Left lung (tissue), 14 donors: Measurements from ENCODE around the gene NAGLU. TPM values are rescaled to one million over a fixed set of nuclear protein-coding genes. Genes with fewer than 3 reads are reported as not detected.

ENCODE experiments used
- ATAC-seq: fragments of 200-7000 bp; cut with Tn5 transposase; one replicate; pipeline ENCODE4 v1.9.1; 2020; ENCODE audit warnings: moderate library complexity
- DNase-seq, 4 donors: peaks; one replicate each; pipeline ENCODE4 v3.0.0-alpha.2; 2013 to 2020
- H3K27ac ChIP-seq, 2 donors: fragments of 200-600 bp; sonication (generic) in 1 of 2; one replicate each; pipeline versions ENCODE4 v1.5.0 to v1.8.0; 2020 to 2021
- H3K27me3 ChIP-seq, 2 donors: fragments of 200-600 bp; sonication (generic) in 1 of 2; one replicate each; pipeline versions ENCODE4 v1.5.0 to v1.8.0; 2020 to 2021
- H3K36me3 ChIP-seq, 2 donors: fragments of 200-600 bp; sonication (generic) in 1 of 2; one replicate each; pipeline versions ENCODE4 v1.5.0 to v1.8.0; 2020 to 2021
- H3K4me1 ChIP-seq, 2 donors: fragments of 200-600 bp; one replicate each; pipeline ENCODE4 v1.8.0; 2021
- H3K4me3 ChIP-seq, 2 donors: fragments of 200-600 bp; sonication (generic) in 1 of 2; one replicate each; pipeline versions ENCODE4 v1.5.0 to v1.8.0; 2020 to 2021; ENCODE audit warnings: mild to moderate bottlenecking in 1 of 2
- H3K9me3 ChIP-seq, 2 donors: fragments of 200-600 bp; sonication (generic) in 1 of 2; one replicate each; pipeline versions ENCODE4 v1.5.0 to v1.8.0; 2020 to 2021
- CTCF ChIP-seq, 2 donors: fragments of 200-600 bp; sonication (generic) in 1 of 2; IDR thresholded peaks; one replicate each; pipeline versions ENCODE4 v1.5.0 to v1.8.0; 2021; ENCODE audit warnings: antibody characterized with exemption in 2 of 2
- intact Hi-C, 2 donors: fragments of 100-400 bp; cut with DNase I; formaldehyde crosslinking; loops; one replicate each; pipeline versions ENCODE4 v1.11.2 to v1.14.2; 2022
- long read RNA-seq, 12 donors: library from polyadenylated mRNA in 2 of 12; unstranded in 2 of 12; transcript quantifications; one replicate each; pipeline ENCODE4 v2.0.0 and lab custom pipeline, GENCODE V29; 2019 to 2026
- polyA plus RNA-seq, 6 donors: library from polyadenylated mRNA; unstranded; fragments of 120-200 nt; gene quantifications; one replicate each; pipeline ENCODE4 v1.2.1, GENCODE V29; 2013; ENCODE audit not compliant: insufficient read length in 6 of 6
- total RNA-seq, 2 donors: library from RNA; stranded (reverse); fragmentation: NEBNext Ultra II Directional; extraction: Animal tissue kit (Norgen Biotek cat#: 25700); gene quantifications; one replicate each; pipeline ENCODE4 v1.2.1, GENCODE V29; 2021
- donor health status: DM: no; HTN: yes; CAD: no.
- donor health status: DM: no; HTN: no; CAD: no.

NAGLU gene
- total RNA-seq: 10 to 100 TPM; 41.5 to 56.2 TPM
- polyA plus RNA-seq: 10 to 100 TPM; 10.3 to 19.2 (median 12.8) TPM
- long read RNA-seq, donor 1, partial matches to known transcripts: 0 of 5 reads
- long read RNA-seq, donor 1, other reads (novel, unspliced or antisense): 0 of 5 reads
- long read RNA-seq, donor 2, partial matches to known transcripts: 8 of 14 reads
- long read RNA-seq, donor 2, other reads (novel, unspliced or antisense): 0 of 14 reads
- long read RNA-seq, donor 3, partial matches to known transcripts: 0 of 3 reads
- long read RNA-seq, donor 3, other reads (novel, unspliced or antisense): 0 of 3 reads
- long read RNA-seq, donor 4, partial matches to known transcripts: 2 of 3 reads
- long read RNA-seq, donor 4, other reads (novel, unspliced or antisense): 1 of 3 reads
- long read RNA-seq, donor 5, partial matches to known transcripts: 0 of 3 reads
- long read RNA-seq, donor 5, other reads (novel, unspliced or antisense): 0 of 3 reads
- long read RNA-seq, donor 6, partial matches to known transcripts: 0 of 5 reads
- long read RNA-seq, donor 6, other reads (novel, unspliced or antisense): 0 of 5 reads
- long read RNA-seq, donor 7, partial matches to known transcripts: 0 of 4 reads
- long read RNA-seq, donor 7, other reads (novel, unspliced or antisense): 0 of 4 reads
- long read RNA-seq, donor 8, transcript NAGLU-201 (6 exons, 2,544 nt): major isoform, 5 of 5 reads
- long read RNA-seq, donor 8, partial matches to known transcripts: 0 of 5 reads
- long read RNA-seq, donor 8, other reads (novel, unspliced or antisense): 0 of 5 reads
- long read RNA-seq, donor 9: 0 reads
- long read RNA-seq, donor 10, partial matches to known transcripts: 0 of 2 reads
- long read RNA-seq, donor 10, other reads (novel, unspliced or antisense): 0 of 2 reads
- long read RNA-seq, donor 11: 0 reads
- long read RNA-seq, donor 12, partial matches to known transcripts: 0 of 4 reads
- long read RNA-seq, donor 12, other reads (novel, unspliced or antisense): 0 of 4 reads

GRCh38 chr17:42536048-42536371 is at the start of gene NAGLU:
Gene NAGLU (plus strand): TSS chr17:42536241. CDS start chr17:42536273, 32 bp downstream.
- ATAC-seq: peak; percentile 89
- Histone ChIP-seq H3K36me3 (peaks cover 0 to 28% of the 10 kb centered on the region in 2 donors), H3K4me1 (peaks cover 10 to 36% of the 10 kb centered on the region in 2 donors), H3K9me3 (no peaks in the 10 kb centered on the region), H3K27me3 (no peaks in the 10 kb centered on the region), H3K27ac (peak within 1 kb of the TSS; percentile 87 to 93), H3K4me3 (peak within 1 kb of the TSS; percentile 61 to 77)
- no peak for TF ChIP-seq CTCF (IDR thresholded peaks at IDR 0.05)
- intact Hi-C loops: no loop called here
- peak; percentile 93 to 99 (median 96) for DNase-seq

GRCh38 chr17:42488032-42488431 is 48.0 kb upstream of the NAGLU start:
- ATAC-seq (no peak), DNase-seq (no peak)
- H3K4me1 ChIP-seq: no peaks in the 10 kb centered on the region
- H3K27me3 ChIP-seq: no peaks in the 10 kb centered on the region
- TF ChIP-seq CTCF (IDR thresholded peaks at IDR 0.05): no peak
- H3K27ac ChIP-seq: no peak overlapping the region
- H3K36me3 ChIP-seq: peaks cover 0 to 100% of the 10 kb centered on the region in 2 donors
- H3K4me3 ChIP-seq: no peak overlapping the region
- H3K9me3 ChIP-seq: no peaks in the 10 kb centered on the region
- intact Hi-C loops: no loop called here

- Histone ChIP-seq H3K27ac (no peak overlapping the region), H3K27me3 (no peaks in the 10 kb centered on the region), H3K36me3 (peaks cover 0 to 100% of the 10 kb centered on the region in 2 donors), H3K9me3 (no peaks in the 10 kb centered on the region), H3K4me1 (no peaks in the 10 kb centered on the region), H3K4me3 (no peak overlapping the region)
- intact Hi-C loops: no loop called here
- DNase-seq (no peak), ATAC-seq (no peak)
- TF ChIP-seq CTCF (IDR thresholded peaks at IDR 0.05): no peak
These were observed 42.7 kb upstream of the NAGLU start for GRCh38 chr17:42493319-42493718.

- DNase-seq (no peak), ATAC-seq (no peak)
- Histone ChIP-seq H3K4me3 (no peak overlapping the region), H3K27me3 (no peaks in the 10 kb centered on the region), H3K9me3 (no peaks in the 10 kb centered on the region), H3K27ac (no peak overlapping the region), H3K4me1 (no peaks in the 10 kb centered on the region), H3K36me3 (peaks cover 0 to 100% of the 10 kb centered on the region in 2 donors)
- intact Hi-C loops: no loop called here
- no peak for TF ChIP-seq CTCF (IDR thresholded peaks at IDR 0.05)
These were observed 41.4 kb upstream of the NAGLU start for GRCh38 chr17:42494673-42495072.

- H3K27ac ChIP-seq: no peak overlapping the region
- peaks cover 5 to 100% of the 10 kb centered on the region in 2 donors for H3K36me3 ChIP-seq
- no peaks in the 10 kb centered on the region for H3K4me1 ChIP-seq
- ATAC-seq: no peak
- H3K27me3 ChIP-seq: no peaks in the 10 kb centered on the region
- no peak for DNase-seq
- intact Hi-C loops: no loop called here
- no peak for TF ChIP-seq CTCF (IDR thresholded peaks at IDR 0.05)
- no peaks in the 10 kb centered on the region for H3K9me3 ChIP-seq
- H3K4me3 ChIP-seq: no peak overlapping the region
These were observed 37.2 kb upstream of the NAGLU start for GRCh38 chr17:42498828-42499227.
